KBM-7 (cell line): ENCODE measurements around the gene DDX49.
"Not testable (repeated sequence)": the region's sequence is repeated elsewhere in the genome, so short reads cannot be mapped to it uniquely, and the experiment has no call there.

Source experiments
- DNase-seq: peaks from one replicate; pipeline ENCODE4 v3.0.0-alpha.2; 2015
- in situ Hi-C: fragments of 300-500 bp; cut with MboI; formaldehyde crosslinking; loops from 2 replicates; pipeline ENCODE4 v1.14.3; 2020; ENCODE audit warnings: low sequenced_read_pairs, low pct_unique_long_range_greater_than_20kb, mixed read lengths

Gene DDX49

GRCh38 chr19:18894254-18895037, 25.1 kb upstream of the DDX49 start:
- in situ Hi-C loops = no loop called here
- DNase-seq = no peak

GRCh38 chr19:18895038-18895823, 24.3 kb upstream of the DDX49 start:
- peak; percentile 50 for DNase-seq
- in situ Hi-C loops = no loop called here

- in situ Hi-C loops = no loop called here
- no peak for DNase-seq
Observed at GRCh38 chr19:18895824-18896341, 23.6 kb upstream of the DDX49 start, which contains the start of gene CERS1. Gene CERS1, minus strand, starts transcription at chr19:18896158. Its CDS starts 86 bp downstream, at chr19:18896072.

- in situ Hi-C loops = no loop called here
- no peak for DNase-seq
Observed at GRCh38 chr19:18896421-18896841, 23.1 kb upstream of the DDX49 start.

GRCh38 chr19:18897094-18898029, 22.2 kb upstream of the DDX49 start:
- in situ Hi-C loops = no loop called here
- no peak for DNase-seq

GRCh38 chr19:18898081-18898606, 21.4 kb upstream of the DDX49 start:
- no peak for DNase-seq
- in situ Hi-C loops = no loop called here

GRCh38 chr19:18898607-18899408, 20.7 kb upstream of the DDX49 start:
- no peak for DNase-seq
- in situ Hi-C loops = no loop called here

- in situ Hi-C loops = no loop called here
- no peak for DNase-seq
Observed at GRCh38 chr19:18899624-18900560, 19.6 kb upstream of the DDX49 start.

GRCh38 chr19:18900700-18901481, 18.6 kb upstream of the DDX49 start:
- in situ Hi-C loops = no loop called here
- DNase-seq = no peak

GRCh38 chr19:18901491-18901890, 18.0 kb upstream of the DDX49 start:
- in situ Hi-C loops = no loop called here
- no peak for DNase-seq

- DNase-seq, in situ Hi-C loops: not testable (repeated sequence)
Observed at GRCh38 chr19:18902519-18902918, 17.0 kb upstream of the DDX49 start.

- in situ Hi-C loops = no loop called here
- no peak for DNase-seq
Observed at GRCh38 chr19:18903156-18904037, 16.1 kb upstream of the DDX49 start.

- in situ Hi-C loops = no loop called here
- no peak for DNase-seq
Observed at GRCh38 chr19:18904334-18905057, 15.0 kb upstream of the DDX49 start.

- DNase-seq = no peak
- in situ Hi-C loops = no loop called here
Observed at GRCh38 chr19:18905058-18905456, 14.5 kb upstream of the DDX49 start.
